SH-SY5Y (cell line): Measurements from ENCODE around the gene NCLN.

Source experiments
- GATA2 ChIP-seq: IDR thresholded peaks from 2 replicates; pipeline ENCODE4 v1.6.1; 2011; ENCODE audit warnings: mild to moderate bottlenecking, low read depth, low read length
- GATA3 ChIP-seq: IDR thresholded peaks from 2 replicates; pipeline ENCODE4 v1.6.1; 2011; ENCODE audit warnings: low read depth, mild to moderate bottlenecking, low read length, moderate library complexity

Gene NCLN

DNA sequence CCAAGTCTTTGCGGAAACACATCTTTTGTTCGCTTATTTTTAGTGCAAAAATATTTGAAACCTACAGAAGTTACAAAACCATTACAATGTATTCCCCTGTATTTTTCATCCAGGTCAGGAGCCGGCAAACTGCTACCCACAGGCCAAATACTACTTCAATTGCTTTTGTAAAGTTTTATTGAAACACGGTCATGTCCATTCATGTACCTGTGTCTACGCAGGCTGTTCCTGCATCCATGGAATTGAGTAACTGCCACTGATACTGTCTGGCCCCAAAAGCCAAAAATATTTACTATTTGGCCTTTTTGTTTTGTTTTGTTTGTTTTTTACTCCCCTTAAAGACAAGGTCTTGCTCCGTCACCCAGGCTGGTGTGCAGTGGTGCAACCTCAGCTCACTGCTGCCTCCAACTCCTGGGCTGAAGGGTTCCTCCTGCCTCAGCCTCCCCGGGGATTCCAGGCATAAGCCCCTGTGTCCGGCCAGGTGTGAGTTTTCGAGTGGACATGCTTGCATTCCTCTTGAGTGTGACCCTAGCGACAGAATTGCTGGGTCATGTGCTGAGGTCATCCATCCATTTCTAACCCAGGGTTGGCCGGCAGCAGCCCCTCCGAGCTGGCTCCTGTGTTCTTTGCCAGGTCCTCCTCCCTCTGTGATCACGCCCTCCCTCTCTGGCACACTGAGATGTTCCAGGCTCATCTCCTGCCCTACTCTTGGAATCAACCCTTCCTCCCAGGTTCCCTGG lies 18.0 kb upstream of the NCLN start:
- no peak for TF ChIP-seq GATA2
- TF ChIP-seq GATA3 = no peak

DNA sequence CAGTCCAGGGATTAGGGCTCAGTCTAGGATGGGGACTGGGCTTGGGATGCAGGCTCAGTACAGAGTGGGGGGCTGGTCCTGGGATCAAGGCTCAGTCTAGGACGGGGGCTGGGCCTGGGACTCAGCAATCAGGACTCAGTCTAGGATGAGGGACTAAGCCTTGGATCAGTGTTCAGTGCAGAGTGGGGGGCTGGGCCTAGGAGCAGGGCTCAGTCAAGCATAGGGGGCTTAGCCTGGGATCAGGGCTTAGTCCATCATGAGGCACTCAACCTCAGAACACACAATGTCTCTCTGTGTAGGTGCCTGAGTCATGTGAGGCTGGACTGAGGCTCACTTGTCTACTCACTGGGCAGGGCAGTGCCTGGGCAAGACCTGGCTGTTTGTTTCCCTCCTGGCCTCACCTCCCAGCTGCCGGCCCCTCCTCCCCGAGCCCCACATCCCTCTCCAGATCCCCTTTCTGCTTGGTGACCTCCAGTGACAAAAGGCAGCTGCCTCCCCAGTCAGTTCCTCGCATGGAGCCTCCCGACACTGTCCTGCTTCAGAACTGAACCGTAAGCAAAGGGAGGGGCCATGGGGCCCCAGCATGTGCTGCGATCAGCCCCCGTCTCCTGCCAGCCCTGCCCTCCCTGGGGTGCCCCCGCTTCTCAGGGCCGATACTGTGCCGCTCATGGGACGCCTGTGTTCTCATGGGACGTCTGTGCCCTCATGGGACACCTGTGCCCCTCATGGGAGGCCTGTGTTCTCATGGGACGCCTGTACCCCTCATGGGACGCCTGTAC lies 13.6 kb upstream of the NCLN start:
- TF ChIP-seq GATA2 (no peak), GATA3 (no peak)

DNA sequence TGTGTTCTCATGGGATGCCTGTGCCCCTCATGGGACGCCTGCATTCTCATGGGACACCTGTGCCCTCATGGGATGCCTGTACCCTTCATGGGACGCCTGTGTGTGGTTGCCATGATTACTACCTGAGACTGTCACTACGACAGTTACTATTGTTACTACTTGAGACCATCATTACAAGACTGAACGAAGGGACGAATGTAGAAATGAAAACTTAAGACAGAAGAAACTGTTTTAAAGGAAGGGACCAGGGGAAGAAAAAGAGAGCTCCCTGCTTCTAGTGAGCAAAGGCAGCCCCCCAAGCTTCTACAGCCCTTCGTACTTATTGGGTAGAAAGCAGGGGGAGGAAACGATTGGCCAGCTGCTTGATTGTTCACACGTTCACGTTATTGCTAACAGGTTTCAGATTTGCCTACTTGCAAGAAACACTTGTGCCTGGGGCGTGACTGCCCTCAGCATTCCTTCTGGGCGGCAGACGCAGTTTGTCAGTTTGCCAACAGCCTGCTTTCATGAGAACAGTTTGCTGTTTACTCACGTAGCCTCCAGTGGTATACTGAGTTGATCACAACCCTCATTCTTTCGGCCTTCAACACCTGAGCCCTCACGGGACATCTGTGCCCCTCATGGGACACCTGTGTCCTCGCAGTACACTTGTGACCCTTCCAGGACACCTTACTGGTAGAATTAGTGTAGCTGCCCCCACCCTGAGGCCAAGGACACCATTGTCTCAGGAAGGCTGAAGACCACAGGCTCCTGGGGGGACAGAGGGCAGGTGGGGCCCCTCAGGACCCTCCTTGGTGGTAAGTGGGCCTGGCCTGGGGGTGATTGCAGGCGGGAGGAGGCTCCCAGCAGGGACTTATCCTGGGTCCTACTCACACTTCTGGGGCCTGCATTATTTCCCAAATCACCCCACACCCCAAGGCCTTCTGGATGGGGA lies 9.7 kb upstream of the NCLN start:
- TF ChIP-seq GATA3 = no peak
- no peak for TF ChIP-seq GATA2

DNA sequence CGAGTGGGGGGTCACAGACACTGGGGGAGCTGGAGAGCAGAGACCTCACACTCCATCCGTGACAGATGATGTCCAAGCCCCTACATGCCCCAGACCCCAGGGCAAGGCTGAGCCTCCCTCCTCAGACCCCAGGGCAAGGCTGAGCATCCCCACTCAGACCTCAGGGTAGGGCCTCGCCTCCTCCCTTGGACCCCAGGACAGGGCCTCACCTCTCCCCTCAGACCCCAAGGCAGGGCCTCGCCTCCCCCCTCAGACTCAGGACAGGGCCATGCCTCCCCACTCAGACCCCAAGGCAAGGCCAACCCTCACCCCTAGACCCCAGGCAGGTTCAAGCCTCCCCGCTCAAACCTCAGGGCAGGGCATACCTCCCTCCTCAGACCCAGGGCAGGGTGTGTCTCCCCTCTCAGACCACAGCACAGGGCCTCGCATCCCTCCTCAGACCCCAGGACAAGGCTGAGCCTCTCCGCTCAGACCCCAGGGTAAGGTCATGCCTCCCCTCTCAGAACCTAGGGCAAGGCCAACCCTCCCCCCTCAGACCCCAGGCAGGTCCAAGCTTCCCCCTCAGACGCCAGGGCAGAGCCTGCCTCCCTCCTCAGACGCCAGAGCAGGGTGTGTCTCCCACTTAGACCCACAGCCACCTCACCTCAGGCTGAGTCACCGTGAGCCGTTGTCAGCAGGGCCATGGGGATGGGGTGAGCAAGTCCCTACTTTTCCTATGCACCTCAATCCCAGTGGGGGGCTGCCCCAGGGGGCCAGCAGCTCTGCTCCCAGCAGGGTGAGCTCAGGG lies 8.8 kb upstream of the NCLN start:
- no peak for TF ChIP-seq GATA3
- TF ChIP-seq GATA2 = no peak

DNA sequence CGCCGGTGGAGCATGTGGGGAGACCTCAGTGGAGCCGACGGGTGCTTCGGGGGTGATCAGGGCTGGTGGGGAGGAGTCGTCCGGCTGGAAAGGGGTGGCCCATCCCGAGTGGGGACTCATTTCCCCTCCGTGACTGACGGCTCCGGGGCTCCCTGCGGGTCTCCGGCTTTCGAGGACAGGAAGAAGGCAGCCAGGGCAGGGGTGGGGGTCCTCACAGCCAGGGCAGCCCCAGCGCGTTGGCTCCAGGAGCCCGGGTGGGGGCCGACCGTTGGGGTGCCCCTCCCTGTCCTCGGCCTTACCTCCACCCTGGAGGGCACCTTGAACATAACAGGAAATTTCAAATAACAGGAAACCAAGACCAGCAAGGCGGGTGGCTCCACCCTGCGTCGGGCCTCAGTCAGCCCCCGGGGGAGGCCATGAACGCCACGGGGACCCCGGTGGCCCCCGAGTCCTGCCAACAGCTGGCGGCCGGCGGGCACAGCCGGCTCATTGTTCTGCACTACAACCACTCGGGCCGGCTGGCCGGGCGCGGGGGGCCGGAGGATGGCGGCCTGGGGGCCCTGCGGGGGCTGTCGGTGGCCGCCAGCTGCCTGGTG lies 7.3 kb upstream of the NCLN start, which contains the start of gene S1PR4:
Gene S1PR4, plus strand, starts transcription at position 393 of the 596 bp plus-strand sequence. Its CDS starts 24 bp downstream, at position 417.
- TF ChIP-seq GATA2 (no peak), GATA3 (no peak)

DNA sequence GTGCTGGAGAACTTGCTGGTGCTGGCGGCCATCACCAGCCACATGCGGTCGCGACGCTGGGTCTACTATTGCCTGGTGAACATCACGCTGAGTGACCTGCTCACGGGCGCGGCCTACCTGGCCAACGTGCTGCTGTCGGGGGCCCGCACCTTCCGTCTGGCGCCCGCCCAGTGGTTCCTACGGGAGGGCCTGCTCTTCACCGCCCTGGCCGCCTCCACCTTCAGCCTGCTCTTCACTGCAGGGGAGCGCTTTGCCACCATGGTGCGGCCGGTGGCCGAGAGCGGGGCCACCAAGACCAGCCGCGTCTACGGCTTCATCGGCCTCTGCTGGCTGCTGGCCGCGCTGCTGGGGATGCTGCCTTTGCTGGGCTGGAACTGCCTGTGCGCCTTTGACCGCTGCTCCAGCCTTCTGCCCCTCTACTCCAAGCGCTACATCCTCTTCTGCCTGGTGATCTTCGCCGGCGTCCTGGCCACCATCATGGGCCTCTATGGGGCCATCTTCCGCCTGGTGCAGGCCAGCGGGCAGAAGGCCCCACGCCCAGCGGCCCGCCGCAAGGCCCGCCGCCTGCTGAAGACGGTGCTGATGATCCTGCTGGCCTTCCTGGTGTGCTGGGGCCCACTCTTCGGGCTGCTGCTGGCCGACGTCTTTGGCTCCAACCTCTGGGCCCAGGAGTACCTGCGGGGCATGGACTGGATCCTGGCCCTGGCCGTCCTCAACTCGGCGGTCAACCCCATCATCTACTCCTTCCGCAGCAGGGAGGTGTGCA lies 6.6 kb upstream of the NCLN start:
- TF ChIP-seq GATA2 (no peak), GATA3 (no peak)

DNA sequence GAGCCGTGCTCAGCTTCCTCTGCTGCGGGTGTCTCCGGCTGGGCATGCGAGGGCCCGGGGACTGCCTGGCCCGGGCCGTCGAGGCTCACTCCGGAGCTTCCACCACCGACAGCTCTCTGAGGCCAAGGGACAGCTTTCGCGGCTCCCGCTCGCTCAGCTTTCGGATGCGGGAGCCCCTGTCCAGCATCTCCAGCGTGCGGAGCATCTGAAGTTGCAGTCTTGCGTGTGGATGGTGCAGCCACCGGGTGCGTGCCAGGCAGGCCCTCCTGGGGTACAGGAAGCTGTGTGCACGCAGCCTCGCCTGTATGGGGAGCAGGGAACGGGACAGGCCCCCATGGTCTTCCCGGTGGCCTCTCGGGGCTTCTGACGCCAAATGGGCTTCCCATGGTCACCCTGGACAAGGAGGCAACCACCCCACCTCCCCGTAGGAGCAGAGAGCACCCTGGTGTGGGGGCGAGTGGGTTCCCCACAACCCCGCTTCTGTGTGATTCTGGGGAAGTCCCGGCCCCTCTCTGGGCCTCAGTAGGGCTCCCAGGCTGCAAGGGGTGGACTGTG lies 5.9 kb upstream of the NCLN start:
- no peak for TF ChIP-seq GATA2
- no peak for TF ChIP-seq GATA3

DNA sequence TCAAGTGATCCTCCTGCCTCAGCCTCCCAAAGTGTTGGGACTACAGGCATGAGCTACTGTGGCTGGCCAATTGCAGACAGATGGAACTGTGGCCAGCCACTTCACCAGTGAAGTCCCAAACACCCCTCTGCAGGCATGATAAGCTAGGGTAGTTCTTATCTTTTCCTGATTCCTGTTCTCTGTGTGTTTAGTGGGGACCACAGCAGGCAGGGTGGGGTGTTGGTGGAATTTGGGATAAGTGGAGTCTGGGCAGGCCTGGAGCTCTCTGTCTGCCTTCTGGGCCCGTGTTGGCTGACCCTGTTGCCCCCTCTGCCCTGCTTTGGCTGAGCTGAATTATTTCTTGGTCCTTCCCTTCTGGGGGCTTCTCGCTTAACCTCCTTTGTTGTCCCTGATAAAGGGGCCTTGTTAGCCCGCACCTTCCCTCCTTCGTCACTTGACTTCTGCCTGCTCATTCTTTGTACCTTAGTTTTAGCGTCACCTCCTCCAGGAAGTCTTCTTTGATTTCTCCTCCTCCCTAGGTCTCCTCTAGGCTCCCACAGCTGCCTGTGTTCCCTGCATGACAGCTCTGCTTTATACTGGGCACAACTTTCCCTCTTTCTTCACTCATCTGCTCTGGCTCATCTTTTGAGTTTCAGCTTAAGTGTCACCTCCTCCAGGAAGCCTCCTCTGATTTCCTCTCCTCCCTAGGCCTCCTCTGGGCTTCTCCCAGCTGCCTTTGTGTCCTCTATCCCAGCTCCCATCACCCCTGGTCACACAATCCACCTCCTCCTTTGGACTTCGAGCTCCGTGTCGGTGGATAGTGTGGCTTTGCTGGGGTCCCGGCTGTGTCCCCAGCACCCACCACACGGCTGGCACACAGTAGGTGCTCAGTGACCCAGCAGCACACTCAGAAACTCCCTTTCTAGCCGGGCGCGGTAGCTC lies 1.7 kb upstream of the NCLN start:
- TF ChIP-seq GATA2 (no peak), GATA3 (no peak)

DNA sequence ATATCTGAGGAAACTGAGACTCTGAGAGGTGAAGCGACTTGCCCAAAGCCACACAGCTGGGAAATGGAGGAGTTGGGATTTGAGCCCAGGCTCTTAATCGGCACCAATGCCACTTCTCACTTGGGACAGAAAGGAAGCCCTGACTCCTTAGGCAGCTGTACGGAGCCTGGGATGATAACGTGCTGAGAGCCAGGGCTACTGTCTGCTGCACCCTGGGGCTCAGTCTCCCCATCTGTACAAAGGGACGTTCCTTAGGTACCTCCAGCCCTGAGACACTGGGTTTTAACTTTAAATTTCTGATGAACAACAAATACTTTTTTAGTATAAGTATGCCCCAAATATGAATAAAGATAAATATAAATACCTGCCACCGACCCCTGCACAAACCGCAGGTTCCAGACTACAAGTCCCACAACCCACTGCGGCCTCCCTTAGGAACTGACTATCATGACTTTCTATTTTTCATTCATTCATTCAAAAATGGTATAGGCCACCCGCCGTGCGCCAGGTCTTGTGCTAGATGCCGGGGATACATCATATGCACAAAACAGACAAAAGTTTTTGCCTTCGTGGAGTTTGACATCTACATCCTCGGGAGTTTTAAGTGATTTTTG lies 776 bp upstream of the NCLN start:
- no peak for TF ChIP-seq GATA3
- TF ChIP-seq GATA2 = no peak

DNA sequence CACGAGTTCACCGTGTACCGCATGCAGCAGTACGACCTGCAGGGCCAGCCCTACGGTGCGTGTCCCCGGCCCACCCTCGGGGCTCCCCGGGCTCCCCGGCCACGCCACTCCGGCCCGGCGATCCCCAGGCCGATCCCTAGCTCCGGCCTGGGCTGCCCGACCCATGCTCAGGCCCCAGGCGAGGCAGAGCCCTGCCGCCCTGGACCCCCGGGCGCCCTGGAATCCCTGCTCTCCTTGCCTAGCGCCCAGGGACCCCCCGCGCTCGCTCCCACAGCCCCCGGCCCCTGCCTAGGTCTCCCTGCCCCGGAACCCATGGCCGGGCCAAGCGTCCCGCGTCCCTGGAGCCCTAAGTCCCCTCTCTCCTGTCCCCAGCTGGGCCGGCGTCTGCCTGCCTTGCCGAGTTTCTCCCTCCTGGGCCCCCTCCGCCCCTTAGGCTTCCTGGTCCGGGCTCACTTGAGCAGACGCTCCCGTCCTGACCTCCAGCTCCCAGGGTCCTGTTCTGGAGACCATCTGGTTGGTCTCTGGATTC lies 494 bp downstream of the NCLN start:
- no peak for TF ChIP-seq GATA2
